ENCODE results near the gene TMEM176A.

TMEM176A gene

GRCh38 chr7:150849204-150849775, 48.7 kb downstream of the TMEM176A start:
- no peak for DNase-seq (ENCODE audit: low read depth)
- TF ChIP-seq CTCF (IDR thresholded peaks at IDR 0.05; ENCODE audit: low read depth, low read length) (no peak), POLR2A (IDR thresholded peaks at IDR 0.05; ENCODE audit: extremely low read depth, insufficient read length) (no peak), MYC (IDR thresholded peaks at IDR 0.05; ENCODE audit: low read depth, low read length) (no peak)
- TF ChIP-seq, protein P1, sequence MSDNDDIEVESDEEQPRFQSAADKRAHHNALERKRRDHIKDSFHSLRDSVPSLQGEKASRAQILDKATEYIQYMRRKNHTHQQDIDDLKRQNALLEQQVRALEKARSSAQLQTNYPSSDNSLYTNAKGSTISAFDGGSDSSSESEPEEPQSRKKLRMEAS (IDR thresholded peaks at IDR 0.05; ENCODE audit: low read depth, low read length): no peak
- H3K4me3 ChIP-seq (ENCODE audit: low read depth, low read length): no peak overlapping the region

DNA sequence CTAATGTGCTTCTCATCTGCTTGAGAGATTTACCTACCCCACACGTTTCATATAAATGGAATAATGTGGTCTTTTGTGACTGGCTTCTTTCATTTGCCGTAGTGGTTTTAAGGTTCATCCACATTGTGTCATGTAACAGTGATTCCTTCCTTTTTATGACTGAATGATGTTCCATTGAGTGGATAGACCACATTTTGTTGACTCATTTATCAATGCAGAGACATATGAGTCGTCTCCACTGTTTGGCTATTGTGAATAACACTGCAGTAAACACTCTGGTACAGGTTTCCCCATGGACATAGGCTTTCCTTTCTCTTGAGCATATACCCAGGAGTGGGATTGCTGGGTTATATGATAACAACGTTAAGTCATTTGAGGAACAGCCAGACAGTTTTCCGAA, 49.7 kb downstream of the TMEM176A start:
- peak; percentile 32 for DNase-seq (ENCODE audit: low read depth)
- TF ChIP-seq MYC (IDR thresholded peaks at IDR 0.05; ENCODE audit: low read depth, low read length) (no peak), POLR2A (IDR thresholded peaks at IDR 0.05; ENCODE audit: extremely low read depth, insufficient read length) (no peak), CTCF (IDR thresholded peaks at IDR 0.05; ENCODE audit: low read depth, low read length) (no peak)
- TF ChIP-seq, protein P1 (IDR thresholded peaks at IDR 0.05; ENCODE audit: low read depth, low read length): no peak
- no peak overlapping the region for H3K4me3 ChIP-seq (ENCODE audit: low read depth, low read length)

DNA sequence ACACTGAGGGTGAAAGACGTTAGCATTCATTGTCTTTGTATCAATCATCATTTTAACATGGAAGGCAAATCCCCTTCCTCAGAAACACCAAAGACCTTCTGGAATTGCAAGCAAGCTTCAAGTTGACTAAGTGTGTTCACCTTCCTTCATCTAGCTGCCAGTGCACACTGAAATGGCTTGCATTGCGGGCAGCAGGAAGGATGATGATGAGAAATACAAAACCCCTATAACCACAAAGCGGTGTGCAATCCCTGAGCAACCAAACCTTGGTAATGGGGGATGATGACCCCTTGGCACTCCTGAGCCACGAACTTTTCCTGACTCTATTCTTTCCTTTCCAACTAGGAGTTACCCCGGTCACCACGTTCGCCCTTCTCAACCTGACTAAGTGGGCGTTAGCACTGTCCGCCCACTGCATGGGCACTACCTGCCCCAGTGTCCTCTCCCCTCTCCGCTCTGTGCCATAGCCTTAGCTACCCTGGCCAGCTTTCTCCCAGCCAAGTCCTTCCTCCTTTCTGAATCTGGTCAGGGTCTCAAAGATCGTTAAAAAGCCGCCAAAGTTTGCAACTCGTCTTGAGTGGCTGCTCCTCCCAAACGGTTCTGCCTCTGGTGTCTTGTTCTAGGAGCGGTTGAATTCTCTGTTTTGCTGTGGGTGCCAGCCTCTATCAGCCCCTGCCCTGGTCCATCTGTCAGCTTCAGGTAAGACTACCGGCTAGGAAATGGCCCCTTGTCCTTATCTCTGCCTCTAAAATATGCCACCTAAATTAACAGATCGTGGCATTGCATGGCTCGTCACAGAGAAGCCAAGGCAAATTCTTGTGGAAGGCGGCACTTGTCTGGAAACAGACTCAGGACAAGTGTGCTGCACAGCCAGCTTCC, 51.2 kb downstream of the TMEM176A start:
- TF ChIP-seq MYC (IDR thresholded peaks at IDR 0.05; ENCODE audit: low read depth, low read length): 0 out of 2 replicates have a peak, but pooled peaks have one; percentile 16
- TF ChIP-seq CTCF (IDR thresholded peaks at IDR 0.05; ENCODE audit: low read depth, low read length): no peak
- peak overlapping the region; percentile 54 for H3K4me3 ChIP-seq (ENCODE audit: low read depth, low read length)
- peak; percentile 86 for DNase-seq (ENCODE audit: low read depth)

DNA sequence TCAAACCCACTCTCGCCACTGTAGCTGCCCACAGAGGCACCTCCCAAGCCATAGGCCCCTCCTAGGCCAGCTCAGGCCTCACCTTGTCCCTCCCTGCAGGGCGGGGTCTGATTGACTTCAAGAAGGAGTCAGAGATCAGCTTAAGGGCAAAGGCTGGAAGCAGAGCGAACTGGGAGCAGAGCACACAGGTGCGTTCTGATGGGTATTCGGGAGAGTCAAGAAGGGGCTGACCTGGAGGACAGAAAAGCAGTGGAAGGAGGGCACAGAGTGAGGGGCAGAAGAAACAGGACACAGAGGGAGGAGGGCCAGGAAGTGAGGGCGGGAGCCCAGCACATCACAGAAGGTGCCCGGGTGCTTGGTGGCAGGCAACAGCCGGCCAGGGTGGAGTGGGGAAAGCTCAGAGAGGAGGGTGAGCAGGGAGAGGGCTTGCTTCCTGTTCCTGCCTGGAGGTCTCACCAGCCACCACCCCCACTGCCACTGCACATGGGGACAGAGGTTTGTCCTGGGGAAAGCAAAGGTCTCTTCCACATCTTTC, 51.9 kb downstream of the TMEM176A start, which contains the start of gene AOC1:
TSS of gene AOC1 (plus strand) at position 147 of the 535 bp plus-strand sequence. CDS start 3,954 bp downstream, outside the sequence.
- no peak for TF ChIP-seq CTCF (IDR thresholded peaks at IDR 0.05; ENCODE audit: low read depth, low read length)
- TF ChIP-seq, protein P1 (IDR thresholded peaks at IDR 0.05; ENCODE audit: low read depth, low read length): no peak
- no peak for TF ChIP-seq MYC (IDR thresholded peaks at IDR 0.05; ENCODE audit: low read depth, low read length)
- no peak for TF ChIP-seq POLR2A (IDR thresholded peaks at IDR 0.05; ENCODE audit: extremely low read depth, insufficient read length)
- peak; percentile 90 for DNase-seq (ENCODE audit: low read depth)
- H3K4me3 ChIP-seq (ENCODE audit: low read depth, low read length): peak within 1 kb of the TSS; percentile 54

DNA sequence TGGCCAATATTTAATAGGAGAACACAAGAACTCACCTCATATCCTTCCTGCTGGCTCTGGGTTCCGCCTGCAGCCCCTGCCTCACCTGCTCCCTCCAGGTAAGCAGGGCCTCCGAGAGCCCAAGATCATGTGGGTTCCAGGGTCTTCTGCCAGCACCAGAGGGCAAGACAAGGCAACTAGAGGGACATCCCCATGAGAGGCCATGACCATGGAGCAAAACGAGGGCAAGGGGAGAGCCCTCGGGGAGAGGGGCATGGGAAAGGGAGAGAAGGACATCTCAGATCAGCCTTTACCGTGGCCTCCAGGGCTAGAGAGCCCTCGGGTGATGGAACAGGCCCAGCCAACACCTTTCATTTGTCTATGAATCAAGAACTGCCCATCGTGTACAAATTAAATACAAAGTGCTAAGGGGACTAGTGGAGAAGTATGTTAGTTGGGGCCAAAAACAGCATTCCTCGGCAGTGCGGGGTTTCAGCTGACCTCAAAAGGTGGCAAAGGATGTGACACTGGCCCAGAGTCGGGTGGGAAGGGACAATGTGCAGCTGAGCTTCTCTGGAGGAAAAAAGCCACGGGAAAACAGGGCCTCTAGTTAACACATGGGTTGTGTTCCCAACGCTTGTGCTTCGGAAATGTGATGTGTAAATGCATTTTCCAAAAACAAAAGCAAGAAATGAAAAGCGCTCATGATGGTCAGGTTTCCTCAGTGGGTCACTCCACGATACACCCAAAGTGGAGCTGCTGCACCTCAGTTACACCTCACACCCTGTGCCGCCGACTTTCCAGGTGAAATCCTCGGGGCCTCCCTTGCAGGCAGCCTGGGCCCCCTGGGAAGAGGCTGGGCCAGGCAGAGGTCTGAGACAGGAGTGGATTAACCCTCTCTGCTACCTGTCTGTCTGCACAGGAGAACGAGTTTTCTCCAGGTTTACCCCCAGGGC, 53.8 kb downstream of the TMEM176A start:
- no peak for DNase-seq (ENCODE audit: low read depth)
- TF ChIP-seq, protein P1 (IDR thresholded peaks at IDR 0.05; ENCODE audit: low read depth, low read length): no peak
- TF ChIP-seq CTCF (IDR thresholded peaks at IDR 0.05; ENCODE audit: low read depth, low read length) (no peak), MYC (IDR thresholded peaks at IDR 0.05; ENCODE audit: low read depth, low read length) (no peak)

More for the DNA sequence above, 53.8 kb downstream of the TMEM176A start:
- H3K4me3 ChIP-seq (ENCODE audit: low read depth, low read length): no peak overlapping the region

All from NB4 (cell line).